H1 (cell line): ENCODE measurements around the gene SIGLEC10. TPM values are rescaled to one million over a fixed set of nuclear protein-coding genes. Genes with fewer than 3 reads are reported as not detected.
"Not testable (repeated sequence)": the region's sequence is repeated elsewhere in the genome, so short reads cannot be mapped to it uniquely, and the experiment has no call there.

Experiments
- CTCF ChIA-PET: fragments of 300-600 bp; sonication (Branson Sonifier 250); formaldehyde crosslinking; loops from one replicate; lab custom pipeline; 2021; ENCODE audit not compliant: partially characterized antibody; lab: Charles Lee
- POLR2A ChIA-PET: fragments of 300-600 bp; sonication (Branson Sonifier 250); formaldehyde crosslinking; loops from one replicate; lab custom pipeline; 2021; ENCODE audit warnings: inconsistent platforms; ENCODE audit not compliant: partially characterized antibody; lab: Charles Lee
- DNase-seq, 2 experiments: peaks; one replicate each; pipeline versions ENCODE4 v3.0.0 to v3.0.0-alpha.2; 2010 to 2022; ENCODE audit warnings: low spot score in 2 of 2, low read depth in 1 of 2, mixed read lengths in 1 of 2
- FAIRE-seq: peaks from 2 replicates; lab custom pipeline; 2011; peaks lifted over from hg19 to GRCh38; lab: Jason Lieb, UNC
- H2AFZ ChIP-seq: 2 replicates; pipeline ENCODE4 v1.8.1; 2012; ENCODE audit warnings: low read length, inconsistent platforms
- H2AK5ac ChIP-seq: 2 replicates; pipeline ENCODE4 v1.6.1; 2013; ENCODE audit warnings: low read depth, low read length
- H2BK120ac ChIP-seq: replicated peaks from 2 replicates; pipeline ENCODE3; 2013; ENCODE audit warnings: low read depth, low read length, inconsistent platforms
- H2BK12ac ChIP-seq: 2 replicates; pipeline ENCODE4 v1.6.1; 2013; ENCODE audit warnings: low read depth, low read length
- H2BK15ac ChIP-seq: 2 replicates; pipeline ENCODE4 v1.6.1; 2013; ENCODE audit warnings: low read length
- H2BK20ac ChIP-seq: 2 replicates; pipeline ENCODE4 v1.6.1; 2013; ENCODE audit warnings: low read length
- H2BK5ac ChIP-seq: 2 replicates; pipeline ENCODE4 v1.6.1; 2013; ENCODE audit warnings: low read depth, low read length
- H3K14ac ChIP-seq: 2 replicates; pipeline ENCODE4 v1.6.1; 2013; ENCODE audit warnings: inconsistent platforms; ENCODE audit not compliant: insufficient read length
- H3K18ac ChIP-seq: 2 replicates; pipeline ENCODE4 v1.6.1; 2013; ENCODE audit warnings: low read length; ENCODE audit errors: extremely low read depth
- H3K23ac ChIP-seq: 2 replicates; pipeline ENCODE4 v1.6.1; 2013; ENCODE audit warnings: inconsistent platforms; ENCODE audit not compliant: insufficient read length
- H3K23me2 ChIP-seq: 2 replicates; pipeline ENCODE4 v1.6.1; 2013; ENCODE audit warnings: low read depth, low read length
- H3K27ac ChIP-seq: 2 replicates; pipeline ENCODE4 v1.6.1; 2011; ENCODE audit warnings: low read depth, low read length, inconsistent platforms
- H3K27me3 ChIP-seq, 4 experiments: replicated peaks in 1 of 4; 1 replicate in 1 of 4; 2 replicates in 3 of 4; pipeline versions ENCODE4 v1.6.1 to v1.8.1; 2011 to 2013; ENCODE audit warnings: low read length in 3 of 4, mild to moderate bottlenecking in 3 of 4, inconsistent platforms in 2 of 4, mixed read lengths in 2 of 4, moderate library complexity in 1 of 4; ENCODE audit not compliant: control insufficient read depth in 3 of 4, insufficient read depth in 3 of 4; ENCODE audit errors: extremely low read depth in 1 of 4
- H3K36me3 ChIP-seq, 4 experiments: 2 replicates each; pipeline versions ENCODE4 v1.6.1 to v1.8.1; 2011 to 2013; ENCODE audit warnings: mild to moderate bottlenecking in 4 of 4, low read length in 3 of 4, moderate library complexity in 2 of 4, control low read depth in 1 of 4, inconsistent platforms in 1 of 4; ENCODE audit not compliant: insufficient read depth in 4 of 4, control insufficient read depth in 2 of 4
- H3K4ac ChIP-seq: replicated peaks from 2 replicates; pipeline ENCODE3; 2013; ENCODE audit warnings: low read length, low read depth, mixed read lengths, inconsistent platforms; ENCODE audit not compliant: insufficient read length
- H3K4me1 ChIP-seq, 4 experiments: replicated peaks in 1 of 4; 1 replicate in 1 of 4; 2 replicates in 3 of 4; pipeline versions ENCODE4 v1.6.1 to v1.8.1; 2011 to 2013; ENCODE audit warnings: low read length in 3 of 4, inconsistent platforms in 2 of 4, mixed read lengths in 1 of 4; ENCODE audit not compliant: insufficient read depth in 4 of 4, control insufficient read depth in 3 of 4
- H3K4me2 ChIP-seq, 2 experiments: 2 replicates each; pipeline versions ENCODE4 v1.6.1 to v1.8.1; 2011 to 2013; ENCODE audit warnings: low read depth in 2 of 2, low read length in 2 of 2, control low read depth in 1 of 2, inconsistent platforms in 1 of 2, mild to moderate bottlenecking in 1 of 2; ENCODE audit not compliant: insufficient read depth in 1 of 2
- H3K4me3 ChIP-seq, 4 experiments: fragments of 200-600, 300-600 bp in 1 of 4; sonication (generic), shearing (Covaris generic), sonication (Bioruptor Twin) in 1 of 4; 2 replicates each; pipeline versions ENCODE4 v1.5.1 to v1.8.1; 2011 to 2016; ENCODE audit warnings: low read length in 4 of 4, low read depth in 3 of 4, control low read depth in 2 of 4, inconsistent platforms in 2 of 4, mild to moderate bottlenecking in 2 of 4, mixed read lengths in 1 of 4, moderate library complexity in 1 of 4; ENCODE audit not compliant: insufficient read depth in 2 of 4; ENCODE audit errors: extremely low read depth in 1 of 4
- H3K56ac ChIP-seq: replicated peaks from 2 replicates; pipeline ENCODE3; 2013; ENCODE audit warnings: low read depth, mild to moderate bottlenecking, mixed read lengths, low read length, inconsistent platforms; ENCODE audit not compliant: insufficient read length
- H3K79me1 ChIP-seq: 2 replicates; pipeline ENCODE4 v1.6.1; 2013; ENCODE audit warnings: low read depth, low read length, control low read depth
- H3K79me2 ChIP-seq, 2 experiments: 2 replicates each; pipeline versions ENCODE4 v1.6.1 to v1.8.1; 2012 to 2013; ENCODE audit warnings: low read length in 2 of 2, mild to moderate bottlenecking in 2 of 2, inconsistent platforms in 1 of 2; ENCODE audit not compliant: insufficient read depth in 2 of 2, control insufficient read depth in 1 of 2
- H3K9ac ChIP-seq, 4 experiments: replicated peaks in 1 of 4; 1 replicate in 1 of 4; 2 replicates in 3 of 4; pipeline versions ENCODE4 v1.6.1 to v1.8.1; 2011 to 2013; ENCODE audit warnings: low read depth in 3 of 4, low read length in 3 of 4, control low read depth in 2 of 4, mild to moderate bottlenecking in 2 of 4, moderate library complexity in 2 of 4, inconsistent platforms in 1 of 4; ENCODE audit errors: extremely low read depth in 1 of 4
- H3K9me3 ChIP-seq, 2 experiments: 2 replicates each; pipeline versions ENCODE4 v1.6.1 to v1.8.1; 2012 to 2013; ENCODE audit warnings: mild to moderate bottlenecking in 2 of 2, moderate library complexity in 2 of 2, control low read depth in 1 of 2, inconsistent platforms in 1 of 2, low read depth in 1 of 2, low read length in 1 of 2, mixed read lengths in 1 of 2; ENCODE audit not compliant: insufficient read depth in 2 of 2
- H4K20me1 ChIP-seq, 2 experiments: replicated peaks in 1 of 2; 2 replicates each; pipeline versions ENCODE3 to v1.8.1; 2011 to 2013; ENCODE audit warnings: inconsistent platforms in 2 of 2, low read length in 2 of 2, mild to moderate bottlenecking in 1 of 2; ENCODE audit not compliant: insufficient read depth in 2 of 2, control insufficient read depth in 1 of 2
- H4K5ac ChIP-seq: 2 replicates; pipeline ENCODE4 v1.6.1; 2013; ENCODE audit warnings: low read length, low read depth, mixed read lengths, inconsistent platforms; ENCODE audit not compliant: insufficient read length
- H4K8ac ChIP-seq: 2 replicates; pipeline ENCODE4 v1.8.0; 2013; ENCODE audit warnings: mild to moderate bottlenecking, moderate library complexity, low read length, inconsistent platforms; ENCODE audit not compliant: insufficient read depth; ENCODE audit errors: extremely low read depth
- H4K91ac ChIP-seq: replicated peaks from 2 replicates; pipeline ENCODE3; 2013; ENCODE audit warnings: low read length, mixed read lengths, inconsistent platforms; ENCODE audit not compliant: insufficient read length
- WGBS, 2 experiments: shearing (Covaris generic) in 1 of 2; methylation state at CpG; one replicate each; pipeline versions ENCODE4 v1.1.6 to v1.1.7; 2013 to 2015; ENCODE audit warnings: low lambda C conversion rate in 2 of 2, mixed read lengths in 2 of 2, inconsistent platforms in 1 of 2, low coverage in 1 of 2, missing lambda C conversion rate in 1 of 2; ENCODE audit not compliant: insufficient replicate concordance in 2 of 2, insufficient coverage in 1 of 2, insufficient read length in 1 of 2; ENCODE audit errors: extremely low coverage in 1 of 2, missing lambda C conversion rate in 1 of 2; 5-methylcytosine and 5-hydroxymethylcytosine counted together
- polyA plus RNA-seq, 7 experiments: library from polyadenylated mRNA; depleted of rRNA in 3 of 7; stranded (reverse) in 5 of 7; unstranded in 2 of 7; fragments of >200 nt in 5 of 7; fragments of 200-250 nt in 2 of 7; gene quantifications; 1 replicate in 5 of 7; 2 replicates in 1 of 7; 4 replicates in 1 of 7; pipeline versions ENCODE4 v1.2.1 to v1.2.3, GENCODE V29; 2011 to 2013; ENCODE audit warnings: missing spikeins in 2 of 7, mixed read lengths in 2 of 7
- total RNA-seq: library from RNA; stranded (reverse); fragmentation: NEBNext Ultra II Directional; extraction: Animal tissue kit (Norgen Biotek cat#: 25700); gene quantifications from 2 replicates; pipeline ENCODE4 v1.2.1, GENCODE V29; 2021

Gene SIGLEC10
- total and polyA plus RNA-seq, 2 of the 8 experiments (the other 6 are each of a cell fraction or from before 2014, with no cell fraction given) = 0.06 TPM; not detected in 1

GRCh38 chr19:51447510-51447909, 30.1 kb upstream of the SIGLEC10 start:
- not testable (repeated sequence) for H3K4ac ChIP-seq

More at GRCh38 chr19:51447510-51447909, 30.1 kb upstream of the SIGLEC10 start:
- H4K8ac ChIP-seq, H2BK20ac ChIP-seq, H3K23me2 ChIP-seq, H3K36me3 ChIP-seq, H3K4me1 ChIP-seq, H3K79me1 ChIP-seq, H3K4me2 ChIP-seq, H3K23ac ChIP-seq, H4K5ac ChIP-seq, H3K18ac ChIP-seq, H3K9ac ChIP-seq, H4K20me1 ChIP-seq, H3K4me3 ChIP-seq, H2BK15ac ChIP-seq, H3K27me3 ChIP-seq, H2BK120ac ChIP-seq, FAIRE-seq, POLR2A ChIA-PET, H2BK12ac ChIP-seq, DNase-seq, H3K56ac ChIP-seq, H3K79me2 ChIP-seq, H3K27ac ChIP-seq, H4K91ac ChIP-seq, H2AFZ ChIP-seq, H3K14ac ChIP-seq, H2AK5ac ChIP-seq, H2BK5ac ChIP-seq: not testable (repeated sequence)
- 67% methylated on average over 3 of the region's 3 CpGs; no CpG with 5 or more reads in 1 of the 2 experiments for WGBS, 2 experiments
- CTCF ChIA-PET = interaction anchor here (1.4 to 5.2 kb wide), 4 partner anchors 10 to 214 kb away, joined by 4 to 25 read pairs (median 6); no protein-coding TSS in a partner anchor
- H3K9me3 ChIP-seq = peaks cover 18 to 27% of the 10 kb centered on the region in 2 experiments
